Measurements from ENCODE around the gene GYPB.
A peak's percentile ranks its signal among the peaks of the same experiment; 100 is the strongest.
"Not testable (repeated sequence)": the region's sequence is repeated elsewhere in the genome, so short reads cannot be mapped to it uniquely, and the experiment has no call there.

The GYPB gene

DNA sequence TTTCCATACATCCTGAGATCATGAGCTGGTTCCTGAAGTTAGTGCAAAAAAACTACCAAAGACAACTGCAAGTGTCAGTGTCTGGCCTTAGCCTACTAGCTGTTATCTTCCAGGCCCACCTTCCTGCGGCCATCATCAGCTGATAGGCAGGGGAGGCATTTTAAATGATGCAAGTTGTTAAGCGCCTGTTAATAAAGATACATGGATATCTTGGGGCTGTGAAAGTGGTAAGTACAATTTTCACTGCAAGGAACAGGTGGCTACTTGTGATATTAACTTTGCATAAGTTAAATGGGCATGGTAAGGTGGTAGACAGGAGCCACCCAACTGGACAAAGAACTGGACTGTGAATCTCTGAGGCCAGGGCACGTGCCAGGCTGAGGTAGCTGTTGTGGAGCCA lies at the start of gene GYPB:
Gene GYPB, minus strand, starts transcription at position 104 of the 400 bp plus-strand sequence. Its CDS starts 93 bp downstream, at position 11.
- FAIRE-seq; DNase-seq (ENCODE audit: low spot score): not testable (repeated sequence)

DNA sequence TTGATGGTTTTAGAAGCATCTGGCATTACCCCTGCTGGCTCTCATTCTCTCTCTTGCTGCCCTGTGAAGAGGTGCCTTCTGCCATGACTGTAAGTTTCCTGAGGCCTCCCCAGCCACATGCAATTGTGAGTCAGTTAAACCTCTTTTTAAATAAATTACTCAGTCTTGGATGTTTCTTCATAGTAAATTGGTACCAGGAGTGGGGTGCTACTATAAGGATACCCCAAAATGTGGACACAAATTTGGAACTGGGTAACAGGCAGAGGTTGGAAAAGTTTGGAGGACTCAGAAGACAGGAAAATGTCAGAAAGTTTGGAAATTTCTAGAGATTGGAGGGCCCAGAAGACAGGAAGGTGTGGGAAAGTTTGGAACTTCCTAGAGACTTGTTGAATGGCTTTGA lies 42.4 kb upstream of the GYPB start:
- DNase-seq (ENCODE audit: low spot score); FAIRE-seq: not testable (repeated sequence)

DNA sequence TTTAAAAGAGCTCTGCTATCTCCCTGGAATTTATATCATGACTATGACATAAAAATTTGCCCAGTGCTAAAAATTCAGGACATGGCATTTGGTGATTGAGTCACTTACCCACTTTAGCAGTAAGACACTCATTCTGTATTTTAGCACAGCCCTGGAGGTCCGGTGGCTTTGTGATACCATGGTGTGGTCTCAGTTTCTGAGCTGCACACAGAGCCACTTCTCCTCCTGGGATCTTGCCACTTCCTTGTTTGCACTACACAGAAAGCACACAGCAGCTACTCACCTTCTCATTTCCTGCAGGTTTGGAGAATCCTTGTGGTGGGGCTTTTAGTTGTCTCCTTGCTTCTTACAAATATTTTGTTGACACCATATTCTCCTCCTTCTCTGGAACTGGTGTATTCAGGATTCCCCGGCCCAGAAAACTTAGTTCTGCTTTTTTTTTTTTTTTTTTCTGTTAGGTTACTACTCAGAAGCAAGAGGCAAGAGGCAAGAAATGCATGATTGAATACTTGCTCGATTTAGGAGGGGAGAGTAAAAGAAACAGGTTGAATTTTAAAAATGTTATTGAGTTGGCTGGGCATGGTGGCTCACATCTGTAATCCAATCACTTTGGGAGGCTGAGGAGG lies 41.2 kb upstream of the GYPB start:
- not testable (repeated sequence) for FAIRE-seq; DNase-seq (ENCODE audit: low spot score)

DNA sequence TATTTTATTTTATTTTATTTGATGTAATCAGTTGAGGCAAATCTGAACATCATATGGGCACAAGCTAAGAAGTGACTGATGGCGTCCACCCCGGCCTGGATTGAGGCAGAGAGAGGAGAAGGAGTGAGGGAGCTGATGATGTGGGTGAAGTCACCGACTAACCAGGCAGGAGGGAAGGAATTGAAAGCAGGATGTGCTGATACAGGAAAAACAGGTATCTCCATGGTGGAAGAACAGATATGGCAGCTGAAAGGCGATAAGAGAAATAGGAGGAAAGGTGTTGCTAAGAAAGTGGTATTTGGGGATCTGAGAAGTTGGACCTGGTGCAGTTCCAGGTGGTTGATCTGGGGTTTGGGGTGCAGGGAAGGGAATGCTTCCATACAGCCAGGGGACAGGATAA lies 37.6 kb upstream of the GYPB start:
- no peak for DNase-seq (ENCODE audit: low spot score)
- FAIRE-seq: no peak

DNA sequence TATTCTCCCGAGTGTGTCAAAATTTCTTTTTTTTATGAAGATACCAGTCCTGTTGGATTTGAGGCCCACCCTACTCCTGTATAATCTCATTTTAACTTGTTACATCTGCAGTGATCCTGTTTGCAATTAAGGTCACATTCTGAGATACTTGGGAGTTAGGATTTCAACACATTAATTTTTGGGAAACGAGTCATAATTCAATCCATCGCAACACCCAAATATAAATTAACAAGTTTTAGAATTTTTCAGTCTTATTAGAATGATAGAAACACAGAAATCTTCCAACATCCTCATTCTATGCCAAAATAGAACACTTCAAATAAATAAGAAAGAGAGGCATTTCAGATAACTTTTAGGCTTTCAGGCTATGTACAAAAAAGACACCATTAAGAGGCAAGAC lies 36.2 kb upstream of the GYPB start:
- not testable (repeated sequence) for DNase-seq (ENCODE audit: low spot score); FAIRE-seq

DNA sequence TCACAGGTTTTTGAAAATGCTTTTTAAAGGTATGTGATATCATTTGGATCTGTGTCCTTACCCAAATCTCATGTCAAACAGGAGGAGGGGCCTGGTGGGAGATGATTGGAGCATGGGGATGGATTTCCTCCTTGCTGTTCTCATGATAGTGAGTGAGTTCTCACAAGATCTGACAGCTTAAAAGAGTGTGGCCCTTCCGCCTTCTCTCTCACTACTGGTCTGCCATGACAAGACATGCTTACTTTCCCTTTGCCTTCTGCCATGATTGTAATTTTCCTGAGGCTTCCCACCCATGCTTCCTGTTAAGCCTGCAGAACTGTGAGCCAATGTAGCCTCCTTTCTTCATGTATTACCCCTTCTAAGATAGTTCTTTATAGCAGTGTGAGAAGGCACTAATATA lies 32.3 kb upstream of the GYPB start:
- FAIRE-seq; DNase-seq (ENCODE audit: low spot score): not testable (repeated sequence)

DNA sequence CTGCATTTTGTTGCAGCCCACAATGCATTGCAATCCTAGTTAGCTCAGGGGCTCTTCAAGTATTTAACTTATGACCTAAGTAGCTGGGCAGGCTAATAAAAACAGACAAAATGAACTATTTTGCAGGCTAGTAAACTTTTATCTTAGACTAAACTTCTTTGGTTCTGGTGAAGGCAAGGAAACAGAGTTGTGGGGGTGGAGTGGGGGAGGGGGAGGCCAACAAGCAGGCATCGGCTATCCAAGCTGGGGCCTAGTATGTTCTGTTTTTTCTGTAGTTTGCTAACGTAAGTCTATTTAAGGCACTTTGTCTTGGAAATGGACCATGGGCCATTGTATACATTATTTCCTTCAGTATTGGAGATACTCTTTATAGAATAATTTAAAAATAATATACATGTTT lies 31.5 kb upstream of the GYPB start:
- not testable (repeated sequence) for DNase-seq (ENCODE audit: low spot score); FAIRE-seq

DNA sequence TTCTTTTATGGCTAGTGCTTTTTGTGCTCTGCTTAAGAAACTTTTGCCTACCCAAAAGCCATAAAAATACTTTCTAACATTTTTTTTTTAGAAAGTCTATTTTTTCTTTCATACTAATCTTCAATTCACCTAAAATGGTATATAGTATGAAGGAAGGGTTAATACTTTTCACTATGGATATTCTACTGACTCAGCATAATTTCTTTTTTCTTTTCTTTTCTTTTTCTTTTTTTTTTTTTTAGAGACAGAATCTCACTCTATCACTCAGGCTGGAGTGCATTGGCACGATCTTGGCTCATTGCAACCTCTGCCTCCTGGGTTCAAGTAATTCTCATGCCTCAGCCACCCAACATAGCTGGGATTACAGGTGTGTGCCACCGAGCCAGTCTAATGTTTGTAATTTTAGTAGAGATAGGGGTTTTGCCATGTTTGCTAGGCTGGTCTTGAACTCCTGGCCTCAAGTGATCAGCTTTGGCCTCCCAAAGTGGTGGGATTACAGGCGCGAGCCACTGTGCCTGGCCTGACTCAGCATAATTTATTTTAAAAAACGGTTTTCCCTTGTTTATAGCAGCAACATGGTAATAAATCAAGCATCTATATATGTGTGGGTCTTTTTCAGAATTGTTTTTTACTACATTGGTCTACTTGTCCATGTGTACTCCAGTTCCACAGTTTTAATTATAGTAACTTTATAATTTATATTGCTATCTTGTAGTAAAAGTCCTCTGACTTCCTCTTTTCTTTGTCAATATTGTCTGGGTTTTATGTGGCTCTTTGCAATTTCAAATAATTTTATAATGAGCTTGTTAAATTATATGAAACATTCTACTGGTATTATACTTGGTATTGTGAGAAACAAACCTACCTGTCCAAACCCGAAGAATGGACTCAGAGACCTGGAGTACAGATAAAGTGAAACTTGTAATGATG lies 30.6 kb upstream of the GYPB start:
- FAIRE-seq; DNase-seq (ENCODE audit: low spot score): not testable (repeated sequence)

DNA sequence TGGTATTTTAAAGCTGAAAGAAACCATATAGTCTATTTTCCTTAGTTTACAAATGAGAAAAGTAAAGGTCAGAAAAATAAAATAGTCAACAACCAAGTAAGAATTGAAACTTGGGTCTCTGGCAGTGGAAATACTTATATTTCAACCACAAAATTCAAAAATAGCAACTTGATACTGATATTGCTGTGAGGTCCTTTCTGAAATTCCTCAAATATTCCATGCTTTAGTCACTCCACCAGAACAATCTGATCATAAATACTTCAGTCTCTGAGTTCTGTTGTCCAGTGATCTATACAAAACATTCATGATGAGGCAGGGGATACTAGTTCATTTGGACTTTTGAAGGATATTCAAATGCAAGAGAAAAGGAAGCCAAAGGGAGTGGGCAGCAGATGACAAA lies 25.8 kb upstream of the GYPB start:
- DNase-seq (ENCODE audit: low spot score); FAIRE-seq: not testable (repeated sequence)

DNA sequence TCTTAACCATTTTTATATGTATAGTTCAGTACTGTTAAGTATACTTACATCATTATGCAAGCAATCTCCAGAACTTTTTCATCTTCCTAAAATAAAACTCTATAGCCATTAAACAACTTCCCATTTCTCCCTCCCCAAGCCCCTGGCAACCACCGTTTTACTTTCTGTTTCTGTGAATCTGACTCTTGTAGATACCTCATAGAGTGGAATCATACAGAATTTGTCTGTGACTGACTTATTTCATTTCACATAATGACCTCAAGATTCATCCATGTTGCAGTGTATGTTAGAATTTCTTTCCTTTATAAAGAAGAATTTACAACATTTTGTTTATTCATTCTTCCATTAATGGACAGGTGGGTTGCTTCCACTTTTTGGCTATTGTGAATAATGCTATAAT lies 13.4 kb upstream of the GYPB start:
- not testable (repeated sequence) for FAIRE-seq; DNase-seq (ENCODE audit: low spot score)

DNA sequence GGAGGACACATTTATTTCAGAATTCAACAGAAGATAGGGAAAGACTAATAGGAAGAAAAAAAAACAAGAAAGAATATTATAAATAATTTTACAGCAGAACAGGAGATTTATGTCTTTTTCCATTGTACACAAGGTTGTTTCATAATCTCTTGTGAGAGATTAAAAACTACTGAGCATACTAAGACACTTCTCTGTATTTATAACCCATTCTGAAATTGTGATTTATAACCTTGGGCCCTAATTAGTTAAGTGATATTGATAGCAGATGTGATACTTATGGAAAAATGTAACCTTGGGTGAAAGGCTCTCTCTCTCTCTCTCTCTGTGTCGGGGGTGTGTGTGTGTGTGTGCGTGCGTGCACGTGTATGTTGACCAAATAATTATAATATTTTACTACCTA lies 12.7 kb upstream of the GYPB start:
- not testable (repeated sequence) for DNase-seq (ENCODE audit: low spot score); FAIRE-seq

DNA sequence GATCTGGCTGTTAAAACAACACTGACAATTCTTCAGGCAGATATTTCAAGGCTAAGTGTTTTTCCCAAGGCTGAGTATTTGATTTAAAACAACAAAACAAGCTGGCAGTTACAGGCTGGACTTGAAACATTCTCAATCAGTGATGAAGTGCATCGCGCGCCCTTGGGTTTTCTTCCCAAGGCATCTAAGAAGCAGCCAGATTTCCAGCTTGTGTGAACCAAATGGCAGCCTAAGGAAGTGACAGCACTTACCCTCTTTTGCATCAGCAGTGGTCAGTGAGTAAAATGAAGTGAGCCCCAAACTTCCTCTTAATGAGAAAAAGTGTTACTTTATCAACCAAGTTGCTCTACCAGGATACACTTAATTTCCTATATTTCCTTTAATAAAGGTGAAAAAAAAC lies 12.2 kb upstream of the GYPB start:
- DNase-seq (ENCODE audit: low spot score); FAIRE-seq: not testable (repeated sequence)

DNA sequence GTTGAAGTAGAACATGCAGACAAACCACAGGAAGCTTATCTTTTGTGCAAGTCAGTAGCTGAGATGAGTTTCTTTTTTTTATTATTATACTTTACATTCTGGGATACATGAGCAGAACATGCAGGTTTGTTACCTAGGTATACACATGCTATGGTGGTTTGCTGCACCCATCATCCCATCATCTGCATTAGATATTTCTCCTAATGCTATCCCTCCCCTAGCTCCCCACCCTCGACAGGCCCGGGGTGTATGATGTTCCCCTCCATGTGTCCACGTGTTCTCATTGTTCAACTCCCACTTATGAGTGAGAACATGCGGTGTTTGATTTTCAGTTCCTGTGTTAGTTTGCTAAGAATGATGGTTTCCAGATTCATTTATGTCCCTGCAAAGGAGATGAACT lies 11.5 kb upstream of the GYPB start:
- not testable (repeated sequence) for FAIRE-seq; DNase-seq (ENCODE audit: low spot score)

DNA sequence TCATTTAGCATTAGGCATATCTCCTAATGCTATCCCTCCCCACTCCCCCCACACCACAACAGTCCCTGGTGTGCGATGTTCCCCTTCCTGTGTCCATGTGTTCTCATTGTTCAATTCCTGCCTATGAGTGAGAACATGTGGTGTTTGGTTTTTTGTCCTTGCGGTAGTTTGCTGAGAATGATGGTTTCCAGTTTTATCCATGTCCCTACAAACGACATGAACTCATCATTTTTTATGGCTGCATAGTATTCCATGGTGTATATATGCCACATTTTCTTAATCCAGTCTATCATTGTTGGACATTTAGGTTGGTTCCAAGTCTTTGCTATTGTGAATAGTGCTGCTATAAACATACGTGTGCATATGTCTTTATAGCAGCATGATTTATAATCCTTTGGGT lies 7.5 kb upstream of the GYPB start:
- not testable (repeated sequence) for DNase-seq (ENCODE audit: low spot score); FAIRE-seq

DNA sequence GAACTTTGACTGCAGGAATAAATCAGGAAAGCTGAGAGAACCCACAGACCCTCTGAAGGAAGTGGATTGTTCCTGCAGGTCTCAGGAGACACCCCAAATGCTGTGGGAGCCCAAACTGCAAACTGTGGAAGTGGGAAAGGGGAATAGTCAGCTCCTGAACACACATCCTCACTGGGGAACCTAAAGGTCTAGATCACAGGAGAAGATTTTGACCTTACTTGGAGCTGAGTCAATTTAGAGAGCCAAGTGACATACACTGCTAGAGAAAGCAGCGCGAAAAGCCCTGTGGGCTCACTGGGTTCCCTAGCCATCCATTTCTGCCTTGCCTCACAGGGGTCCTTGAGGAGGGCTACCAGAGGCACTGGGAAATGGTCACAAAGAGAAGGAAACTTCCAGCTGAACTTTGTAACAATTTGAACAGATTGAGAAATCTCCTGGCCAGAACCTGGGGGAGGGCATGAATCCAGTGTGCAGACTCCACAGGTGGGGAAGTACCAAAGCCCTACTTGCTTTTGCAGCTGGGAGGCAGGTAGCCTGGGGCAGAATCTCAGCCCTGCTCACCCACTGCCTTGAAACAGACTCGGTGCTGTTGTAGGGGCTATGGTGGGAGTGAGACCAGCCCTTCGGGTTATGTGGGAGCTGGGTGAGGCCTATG lies 5.3 kb upstream of the GYPB start:
- DNase-seq (ENCODE audit: low spot score); FAIRE-seq: not testable (repeated sequence)

DNA sequence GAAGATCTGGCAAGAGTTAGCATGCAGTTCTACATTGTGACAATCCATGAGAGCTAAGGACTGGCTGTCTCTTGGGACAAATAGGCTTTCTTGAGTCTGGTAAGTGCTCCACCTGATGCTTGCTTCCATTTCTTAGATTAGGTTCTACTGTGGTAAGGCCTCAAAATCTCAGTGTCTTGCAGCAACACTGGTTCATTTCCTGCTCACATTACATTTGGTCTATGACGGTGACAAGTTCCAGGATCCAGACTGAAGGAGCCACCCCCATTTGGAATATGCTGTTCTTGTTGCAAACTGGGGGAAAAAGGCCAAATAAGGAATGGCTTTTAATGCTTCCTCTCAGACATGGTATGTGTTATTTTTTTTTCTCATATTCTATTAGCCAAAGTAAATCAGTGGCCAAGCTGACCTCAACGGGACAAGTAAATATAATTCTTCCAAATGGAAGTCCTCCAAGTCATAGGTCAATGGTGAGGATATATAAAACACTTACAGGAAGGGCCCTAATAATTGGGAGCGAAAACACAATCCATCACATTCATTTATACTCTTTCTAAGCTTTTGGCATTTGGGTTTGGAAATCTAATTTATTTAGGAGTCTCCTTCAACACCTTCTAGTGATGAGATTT lies 3.7 kb upstream of the GYPB start:
- FAIRE-seq; DNase-seq (ENCODE audit: low spot score): not testable (repeated sequence)

DNA sequence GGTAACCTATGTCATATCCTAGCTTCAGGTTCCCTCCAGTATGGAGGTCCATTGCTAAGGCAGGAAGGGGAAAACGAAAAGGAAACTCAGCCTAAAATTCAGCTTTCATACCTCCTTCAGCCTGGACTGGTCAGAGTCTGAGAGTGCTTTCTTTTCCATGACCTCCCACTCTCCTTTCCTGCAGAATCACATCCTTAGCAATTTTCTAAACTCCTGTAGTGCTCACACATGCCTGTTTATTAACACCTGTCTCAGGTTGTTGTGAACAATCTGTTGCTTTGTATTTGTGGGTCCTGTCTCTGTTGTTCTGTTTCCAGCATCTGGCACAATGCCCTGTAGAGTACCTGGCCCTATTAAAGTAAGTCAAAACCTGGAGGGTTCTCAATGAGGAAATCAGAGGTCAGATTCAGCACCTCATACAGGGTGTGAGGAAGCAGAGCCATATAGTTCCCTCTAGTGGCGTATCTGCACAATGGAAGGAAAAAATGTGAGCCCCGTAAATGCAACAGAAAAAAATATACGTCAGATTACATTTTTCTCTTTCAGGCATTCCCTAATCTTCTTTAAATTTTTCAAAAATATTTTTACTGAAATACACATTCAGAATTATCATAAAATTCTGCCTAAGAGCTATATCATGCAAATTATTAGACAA lies 2.3 kb upstream of the GYPB start:
- peak; percentile 2 for DNase-seq (ENCODE audit: low spot score)
- not testable (repeated sequence) for FAIRE-seq

DNA sequence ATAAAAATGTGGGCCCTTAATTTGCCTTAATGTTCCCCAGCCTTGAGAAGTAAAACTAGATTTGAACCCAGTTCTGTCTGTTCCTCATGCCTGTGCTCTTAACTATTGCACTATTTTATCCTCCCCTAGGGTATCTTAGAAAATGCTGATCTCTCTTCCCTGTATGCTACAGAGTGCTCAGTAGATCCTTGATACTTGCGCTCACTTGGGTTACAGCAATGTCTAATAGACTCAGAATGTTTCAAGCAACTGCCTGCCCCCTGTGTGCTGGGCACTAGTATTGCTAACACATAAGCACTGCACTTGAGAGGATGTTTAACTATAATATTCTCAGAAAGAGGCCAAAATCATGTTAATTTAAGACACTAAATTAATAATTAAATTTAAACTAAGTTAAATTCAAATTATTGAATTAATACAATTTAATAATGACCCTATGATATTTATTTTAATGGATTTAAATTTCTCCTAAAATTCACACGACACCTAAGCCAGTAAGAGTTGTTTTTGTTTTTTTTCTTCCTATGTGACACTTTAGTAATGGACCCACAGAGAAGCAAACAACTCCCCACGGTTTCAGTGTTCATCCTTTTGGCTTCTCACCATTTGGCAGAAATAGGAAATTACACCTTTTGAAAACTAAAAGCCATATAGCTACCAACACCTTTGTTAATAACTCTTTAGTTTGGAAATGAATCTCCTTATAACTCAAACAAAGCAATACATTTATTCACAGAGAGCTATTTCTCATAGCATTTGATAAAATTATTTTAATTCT lies 768 bp downstream of the GYPB start:
- not testable (repeated sequence) for FAIRE-seq

DNA sequence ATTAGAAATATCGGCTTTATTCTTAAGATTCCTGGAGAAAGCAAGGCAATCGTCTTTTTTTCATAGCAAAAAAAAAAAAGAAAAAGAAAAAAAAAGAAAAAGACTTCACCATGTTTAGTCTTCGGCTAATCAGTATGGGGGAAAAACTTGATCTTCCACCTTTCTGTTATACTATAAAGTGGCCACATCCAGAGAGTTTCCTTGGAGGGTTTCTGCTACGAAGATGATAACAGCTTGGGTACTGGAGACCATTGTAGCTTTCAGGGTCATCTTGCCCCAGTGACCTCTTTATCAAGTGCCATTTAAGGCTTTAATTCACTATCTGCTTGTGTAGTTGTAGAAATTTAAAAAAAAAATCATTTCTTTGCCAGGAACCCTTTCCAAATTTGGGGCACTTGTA lies 1.9 kb downstream of the GYPB start:
- FAIRE-seq; DNase-seq (ENCODE audit: low spot score): not testable (repeated sequence)

More for the DNA sequence above, 768 bp downstream of the GYPB start:
- not testable (repeated sequence) for DNase-seq (ENCODE audit: low spot score)

All from urothelium cell line (cell line).